Endothelial cell (in vitro differentiated cells): ENCODE results near the gene NECAP2. TPM values are rescaled to one million over a fixed set of nuclear protein-coding genes. Genes with fewer than 3 reads are reported as not detected.

ENCODE experiments used
- DNase-seq: peaks from one replicate; pipeline ENCODE4 v3.0.0; 2021; ENCODE audit warnings: low spot score
- H3K27ac Mint-ChIP-seq: one replicate; pipeline ENCODE4 v1.8.0; 2021; ENCODE audit warnings: mixed read lengths, inconsistent platforms; ENCODE audit not compliant: unreplicated experiment
- H3K27me3 Mint-ChIP-seq: one replicate; pipeline ENCODE4 v1.8.0; 2021; ENCODE audit warnings: mild to moderate bottlenecking, moderate library complexity, mixed read lengths, inconsistent platforms; ENCODE audit not compliant: unreplicated experiment
- H3K36me3 Mint-ChIP-seq: one replicate; pipeline ENCODE4 v1.8.0; 2021; ENCODE audit warnings: mild to moderate bottlenecking, low read depth, mixed read lengths, inconsistent platforms; ENCODE audit not compliant: unreplicated experiment
- H3K4me1 Mint-ChIP-seq: one replicate; pipeline ENCODE4 v1.8.0; 2021; ENCODE audit warnings: mild to moderate bottlenecking, mixed read lengths, inconsistent platforms; ENCODE audit not compliant: unreplicated experiment
- H3K4me3 Mint-ChIP-seq: one replicate; pipeline ENCODE4 v1.8.0; 2021; ENCODE audit warnings: mild to moderate bottlenecking, mixed read lengths, inconsistent platforms; ENCODE audit not compliant: unreplicated experiment
- H3K9me3 Mint-ChIP-seq: one replicate; pipeline ENCODE4 v1.8.0; 2021; ENCODE audit warnings: mixed read lengths, inconsistent platforms; ENCODE audit not compliant: unreplicated experiment
- total RNA-seq: library from RNA; stranded (reverse); fragmentation: NEBNext Ultra II Directional; extraction: Animal tissue kit (Norgen Biotek cat#: 25700); gene quantifications from one replicate; pipeline ENCODE4 v1.2.1, GENCODE V29; 2021; ENCODE audit not compliant: unreplicated experiment
- TF ChIP-seq, protein P1 (sequence below): fragments of 200-600 bp; sonication (generic); IDR thresholded peaks from one replicate; pipeline ENCODE4 v1.5.0; 2021; ENCODE audit warnings: antibody characterized with exemption; ENCODE audit not compliant: unreplicated experiment

The NECAP2 gene
- total RNA-seq, 1 donor from 2014 or later = 192 TPM

- Mint-ChIP-seq H3K27me3 (peaks cover 9% of the 10 kb centered on the region), H3K4me3 (peak overlapping the region; percentile 98), H3K4me1 (peaks cover 33% of the 10 kb centered on the region), H3K9me3 (no peaks in the 10 kb centered on the region), H3K36me3 (peaks cover 27% of the 10 kb centered on the region), H3K27ac (peak overlapping the region; percentile 97)
- TF ChIP-seq, protein P1, sequence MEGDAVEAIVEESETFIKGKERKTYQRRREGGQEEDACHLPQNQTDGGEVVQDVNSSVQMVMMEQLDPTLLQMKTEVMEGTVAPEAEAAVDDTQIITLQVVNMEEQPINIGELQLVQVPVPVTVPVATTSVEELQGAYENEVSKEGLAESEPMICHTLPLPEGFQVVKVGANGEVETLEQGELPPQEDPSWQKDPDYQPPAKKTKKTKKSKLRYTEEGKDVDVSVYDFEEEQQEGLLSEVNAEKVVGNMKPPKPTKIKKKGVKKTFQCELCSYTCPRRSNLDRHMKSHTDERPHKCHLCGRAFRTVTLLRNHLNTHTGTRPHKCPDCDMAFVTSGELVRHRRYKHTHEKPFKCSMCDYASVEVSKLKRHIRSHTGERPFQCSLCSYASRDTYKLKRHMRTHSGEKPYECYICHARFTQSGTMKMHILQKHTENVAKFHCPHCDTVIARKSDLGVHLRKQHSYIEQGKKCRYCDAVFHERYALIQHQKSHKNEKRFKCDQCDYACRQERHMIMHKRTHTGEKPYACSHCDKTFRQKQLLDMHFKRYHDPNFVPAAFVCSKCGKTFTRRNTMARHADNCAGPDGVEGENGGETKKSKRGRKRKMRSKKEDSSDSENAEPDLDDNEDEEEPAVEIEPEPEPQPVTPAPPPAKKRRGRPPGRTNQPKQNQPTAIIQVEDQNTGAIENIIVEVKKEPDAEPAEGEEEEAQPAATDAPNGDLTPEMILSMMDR = no peak
- DNase-seq = no peak
These were observed 1.7 kb downstream of the NECAP2 start for GRCh38 chr1:16442265-16442664.

- DNase-seq = no peak
- Mint-ChIP-seq H3K27ac (peak overlapping the region; percentile 91), H3K4me3 (peak overlapping the region; percentile 39), H3K27me3 (peaks cover 9% of the 10 kb centered on the region), H3K9me3 (no peaks in the 10 kb centered on the region), H3K36me3 (peaks cover 33% of the 10 kb centered on the region), H3K4me1 (peaks cover 33% of the 10 kb centered on the region)
- TF ChIP-seq, protein P1 = no peak
These were observed 2.4 kb downstream of the NECAP2 start for GRCh38 chr1:16442941-16443340.

DNA sequence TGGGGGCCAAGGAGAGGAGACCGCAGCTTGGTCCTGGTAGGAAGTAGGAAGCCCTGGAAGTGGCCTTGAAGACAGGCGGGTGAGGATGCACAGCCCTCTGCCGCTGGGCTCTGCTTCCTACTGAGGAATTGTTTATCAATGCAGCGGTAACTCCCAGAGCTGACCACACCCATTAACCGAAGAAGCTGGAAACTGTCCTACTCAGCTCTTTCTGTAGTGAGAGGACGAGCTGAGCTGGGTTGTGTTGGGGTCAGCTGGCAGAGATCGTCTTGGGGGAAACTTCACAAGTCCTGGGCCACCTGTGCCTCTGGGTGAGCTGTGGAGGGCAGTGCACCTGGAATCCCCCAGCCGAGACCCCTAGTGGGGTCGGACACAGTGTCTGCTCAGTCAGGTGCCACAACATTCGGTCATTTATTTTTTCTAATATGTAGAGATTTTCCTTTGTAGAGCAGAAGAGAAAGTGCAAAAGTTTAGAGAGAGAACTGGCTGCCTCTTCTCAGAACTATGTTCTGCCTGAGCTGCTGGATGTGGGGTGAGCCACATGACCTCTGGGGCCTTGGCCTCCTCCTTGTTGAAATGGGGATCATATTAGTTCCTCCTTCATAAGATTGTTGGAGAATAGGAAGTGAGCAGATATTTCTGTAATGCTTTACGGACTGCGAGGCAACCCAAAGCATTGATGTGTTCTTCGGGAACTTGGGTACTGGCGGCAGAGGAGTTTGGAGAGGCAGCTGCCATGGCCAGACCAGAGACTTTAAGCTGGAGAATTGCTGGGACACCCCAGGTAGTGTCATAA lies 3.6 kb downstream of the NECAP2 start:
- Mint-ChIP-seq H3K36me3 (peaks cover 45% of the 10 kb centered on the region), H3K27me3 (peaks cover 9% of the 10 kb centered on the region), H3K9me3 (no peaks in the 10 kb centered on the region), H3K4me1 (peaks cover 33% of the 10 kb centered on the region), H3K27ac (peak overlapping the region; percentile 75), H3K4me3 (peak overlapping the region; percentile 65)
- DNase-seq = no peak
- TF ChIP-seq, protein P1 = no peak

DNA sequence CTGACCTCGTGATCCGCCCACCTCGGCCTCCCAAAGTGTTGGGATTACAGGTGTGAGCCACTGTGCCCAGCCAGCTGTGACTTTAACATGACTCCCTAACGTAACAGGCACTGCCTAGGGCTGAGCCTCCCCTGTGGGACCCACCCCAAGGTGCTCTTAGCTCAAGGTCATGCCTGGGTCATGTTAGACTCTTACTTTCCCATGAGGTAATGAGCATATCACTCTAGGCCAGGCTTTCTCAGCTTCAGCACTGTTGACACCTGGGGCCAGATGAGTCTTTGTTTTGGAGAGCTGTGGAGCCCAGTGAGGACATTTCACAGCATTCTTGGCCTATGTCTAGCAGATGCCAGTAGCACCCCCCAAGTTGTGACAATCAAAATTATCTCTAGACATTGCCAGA lies 4.5 kb downstream of the NECAP2 start:
- TF ChIP-seq, protein P1 = no peak
- Mint-ChIP-seq H3K36me3 (peaks cover 54% of the 10 kb centered on the region), H3K27ac (no peak overlapping the region), H3K4me3 (peak overlapping the region; percentile 42), H3K9me3 (no peaks in the 10 kb centered on the region), H3K4me1 (peaks cover 36% of the 10 kb centered on the region), H3K27me3 (peaks cover 8% of the 10 kb centered on the region)
- no peak for DNase-seq

GRCh38 chr1:16446116-16446515 lies 5.6 kb downstream of the NECAP2 start:
- DNase-seq = no peak
- no peak overlapping the region for H3K4me3 Mint-ChIP-seq
- H3K9me3 Mint-ChIP-seq = no peaks in the 10 kb centered on the region
- no peak overlapping the region for H3K27ac Mint-ChIP-seq
- peaks cover 56% of the 10 kb centered on the region for H3K36me3 Mint-ChIP-seq
- H3K27me3 Mint-ChIP-seq = peaks cover 5% of the 10 kb centered on the region
- TF ChIP-seq, protein P1 = no peak
- H3K4me1 Mint-ChIP-seq = peaks cover 33% of the 10 kb centered on the region
